Activated naive CD4-positive, alpha-beta T cell treated with anti-CD3 and anti-CD28 coated beads, Interleukin-2, amount 50 U/mL, for 72 hours (primary cell): ENCODE measurements around the gene FGF19. TPM values are rescaled to one million over a fixed set of nuclear protein-coding genes. Genes with fewer than 3 reads are reported as not detected.
"Not testable (repeated sequence)": the region's sequence is repeated elsewhere in the genome, so short reads cannot be mapped to it uniquely, and the experiment has no call there.

ENCODE experiments used
- ATAC-seq, 2 donors: fragments of 150-1000 bp; cut with Tn5 transposase; 2 replicates each; pipeline ENCODE4 v1.10.0; 2021; ENCODE audit warnings: mild to moderate bottlenecking in 2 of 2, moderate library complexity in 2 of 2
- DNase-seq, 2 donors: peaks; one replicate each; pipeline ENCODE4 v3.0.0; 2021 to 2022; ENCODE audit warnings: low spot score in 2 of 2
- H3K27ac Mint-ChIP-seq, 2 donors: one replicate each; pipeline ENCODE4 v1.8.0; 2022; ENCODE audit warnings: mild to moderate bottlenecking in 2 of 2, mixed read lengths in 2 of 2
- H3K36me3 Mint-ChIP-seq, 2 donors: one replicate each; pipeline ENCODE4 v1.8.0; 2022; ENCODE audit warnings: mixed read lengths in 2 of 2
- H3K9me3 Mint-ChIP-seq, 2 donors: one replicate each; pipeline ENCODE4 v1.8.0; 2022; ENCODE audit warnings: mixed read lengths in 2 of 2
- total RNA-seq, 2 donors: library from RNA; stranded (reverse); gene quantifications; one replicate each; pipeline ENCODE4 v1.2.3, GENCODE V29; 2022

Gene FGF19
- total RNA-seq, 2 donors from 2014 or later, result 0.11 TPM; not detected in 1

GRCh38 chr11:69687969-69688771, 15.7 kb downstream of the FGF19 start:
- peak in 1 of 2 donors; percentile 59 for ATAC-seq
- H3K36me3 Mint-ChIP-seq, H3K27ac Mint-ChIP-seq, H3K9me3 Mint-ChIP-seq: not testable (repeated sequence)
- peak in 1 of 2 donors; percentile 26 for DNase-seq

GRCh38 chr11:69686856-69687255, 17.0 kb downstream of the FGF19 start:
- Mint-ChIP-seq H3K36me3 (peaks cover 3 to 7% of the 10 kb centered on the region in 2 donors), H3K27ac (no peak overlapping the region), H3K9me3 (peaks cover 0 to 7% of the 10 kb centered on the region in 2 donors)
- no peak for DNase-seq
- no peak for ATAC-seq

GRCh38 chr11:69686452-69686851, 17.4 kb downstream of the FGF19 start:
- peaks cover 0 to 7% of the 10 kb centered on the region in 2 donors for H3K9me3 Mint-ChIP-seq
- peaks cover 0 to 4% of the 10 kb centered on the region in 2 donors for H3K36me3 Mint-ChIP-seq
- H3K27ac Mint-ChIP-seq, result no peak overlapping the region
- DNase-seq, result no peak
- ATAC-seq, result no peak

GRCh38 chr11:69685348-69685747, 18.5 kb downstream of the FGF19 start:
- H3K9me3 Mint-ChIP-seq, result peaks cover 0 to 7% of the 10 kb centered on the region in 2 donors
- no peak overlapping the region for H3K27ac Mint-ChIP-seq
- no peak for ATAC-seq
- DNase-seq, result no peak
- H3K36me3 Mint-ChIP-seq, result no peaks in the 10 kb centered on the region

- DNase-seq (no peak), ATAC-seq (no peak)
- Mint-ChIP-seq H3K27ac (no peak overlapping the region), H3K9me3 (peaks cover 0 to 5% of the 10 kb centered on the region in 2 donors), H3K36me3 (no peaks in the 10 kb centered on the region)
Measured at GRCh38 chr11:69684651-69685050, 19.2 kb downstream of the FGF19 start.

- no peak overlapping the region for H3K27ac Mint-ChIP-seq
- no peak for DNase-seq
- no peaks in the 10 kb centered on the region for H3K36me3 Mint-ChIP-seq
- H3K9me3 Mint-ChIP-seq, result no peaks in the 10 kb centered on the region
- ATAC-seq, result no peak
Measured at GRCh38 chr11:69683764-69684333, 20.0 kb downstream of the FGF19 start.

GRCh38 chr11:69682681-69683326, 21.0 kb downstream of the FGF19 start:
- ATAC-seq (no peak), DNase-seq (no peak)
- H3K9me3 Mint-ChIP-seq, result no peaks in the 10 kb centered on the region
- no peaks in the 10 kb centered on the region for H3K36me3 Mint-ChIP-seq
- H3K27ac Mint-ChIP-seq, result no peak overlapping the region

- no peak for DNase-seq
- H3K27ac Mint-ChIP-seq, result no peak overlapping the region
- ATAC-seq, result no peak
- H3K9me3 Mint-ChIP-seq, result no peaks in the 10 kb centered on the region
- no peaks in the 10 kb centered on the region for H3K36me3 Mint-ChIP-seq
Measured at GRCh38 chr11:69682221-69682620, 21.6 kb downstream of the FGF19 start.

GRCh38 chr11:69680688-69681087, 23.1 kb downstream of the FGF19 start:
- Mint-ChIP-seq H3K36me3 (no peaks in the 10 kb centered on the region), H3K27ac (no peak overlapping the region), H3K9me3 (no peaks in the 10 kb centered on the region)
- DNase-seq (no peak), ATAC-seq (no peak)

GRCh38 chr11:69677749-69678148, 26.1 kb downstream of the FGF19 start:
- DNase-seq (no peak), ATAC-seq (no peak)
- Mint-ChIP-seq H3K36me3 (peaks cover 0 to 8% of the 10 kb centered on the region in 2 donors), H3K27ac (no peak overlapping the region), H3K9me3 (no peaks in the 10 kb centered on the region)

- Mint-ChIP-seq H3K36me3 (peaks cover 0 to 8% of the 10 kb centered on the region in 2 donors), H3K9me3 (no peaks in the 10 kb centered on the region), H3K27ac (peak within 1 kb of the TSS; percentile 88 to 94)
- peak; percentile 93 to 94 for ATAC-seq
- DNase-seq, result peak; percentile 95 to 97
Measured at GRCh38 chr11:69674886-69675714, 28.7 kb downstream of the FGF19 start, which contains the start of gene LTO1. LTO1 (minus strand) TSS chr11:69675353; CDS start chr11:69675239, 114 bp downstream.

- peaks cover 0 to 8% of the 10 kb centered on the region in 2 donors for H3K36me3 Mint-ChIP-seq
- DNase-seq (peak in 1 of 2 donors; percentile 10), ATAC-seq (peak in 1 of 2 donors; percentile 36)
- H3K9me3 Mint-ChIP-seq, result no peaks in the 10 kb centered on the region
- peak overlapping the region; percentile 88 to 94 for H3K27ac Mint-ChIP-seq
Measured at GRCh38 chr11:69674267-69674885, 29.4 kb downstream of the FGF19 start.

- Mint-ChIP-seq H3K27ac (no peak overlapping the region), H3K9me3 (no peaks in the 10 kb centered on the region), H3K36me3 (peaks cover 0 to 8% of the 10 kb centered on the region in 2 donors)
- ATAC-seq, result no peak
- no peak for DNase-seq
Measured at GRCh38 chr11:69671734-69672465, 31.9 kb downstream of the FGF19 start.

GRCh38 chr11:69670158-69670845, 33.5 kb downstream of the FGF19 start:
- Mint-ChIP-seq H3K27ac (peak overlapping the region in 1 of 2 donors; percentile 85), H3K9me3 (no peaks in the 10 kb centered on the region)
- peak; percentile 22 to 34 for ATAC-seq

GRCh38 chr11:69669486-69669885, 34.3 kb downstream of the FGF19 start:
- ATAC-seq, result no peak
- DNase-seq, result no peak
- Mint-ChIP-seq H3K9me3 (no peaks in the 10 kb centered on the region), H3K36me3 (peaks cover 0 to 4% of the 10 kb centered on the region in 2 donors), H3K27ac (no peak overlapping the region)

More at GRCh38 chr11:69670158-69670845, 33.5 kb downstream of the FGF19 start:
- H3K36me3 Mint-ChIP-seq, result peaks cover 0 to 8% of the 10 kb centered on the region in 2 donors
- peak in 1 of 2 donors; percentile 60 for DNase-seq
